Astrocyte (in vitro differentiated cells and primary cell): Measurements from ENCODE around the gene VAV2. TPM values are rescaled to one million over a fixed set of nuclear protein-coding genes. Genes with fewer than 3 reads are reported as not detected.

Experiments used
- DNase-seq: peaks from one replicate; pipeline ENCODE4 v3.0.0-alpha.2; 2010; ENCODE audit warnings: low read depth
- FAIRE-seq: peaks from 2 replicates; lab custom pipeline; 2011; peaks lifted over from hg19 to GRCh38; lab: Jason Lieb, UNC
- H2AFZ ChIP-seq: 2 replicates; pipeline ENCODE4 v1.6.0; 2012; ENCODE audit warnings: low read depth, low read length, inconsistent platforms
- H3K27ac ChIP-seq: 2 replicates; pipeline ENCODE4 v1.5.1; 2011; ENCODE audit warnings: low read depth, low read length, inconsistent platforms
- H3K27me3 ChIP-seq: 2 replicates; pipeline ENCODE4 v1.6.0; 2011; ENCODE audit warnings: low read length, inconsistent platforms; ENCODE audit not compliant: insufficient read depth
- H3K36me3 ChIP-seq: 2 replicates; pipeline ENCODE4 v1.5.1; 2011; ENCODE audit warnings: low read length, inconsistent platforms; ENCODE audit not compliant: insufficient read depth
- H3K4me1 ChIP-seq: 2 replicates; pipeline ENCODE4 v1.5.1; 2011; ENCODE audit warnings: low read length, inconsistent platforms; ENCODE audit not compliant: insufficient read depth
- H3K4me2 ChIP-seq: 2 replicates; pipeline ENCODE4 v1.6.0; 2012; ENCODE audit warnings: low read length, inconsistent platforms
- H3K4me3 ChIP-seq: 2 replicates; pipeline ENCODE4 v1.5.1; 2011; ENCODE audit warnings: low read depth, mild to moderate bottlenecking, low read length, inconsistent platforms; ENCODE audit not compliant: insufficient read depth
- H3K79me2 ChIP-seq: 2 replicates; pipeline ENCODE4 v1.6.0; 2012; ENCODE audit warnings: mild to moderate bottlenecking, low read length, inconsistent platforms; ENCODE audit not compliant: insufficient read depth
- H3K9ac ChIP-seq: 2 replicates; pipeline ENCODE4 v1.6.0; 2012; ENCODE audit warnings: mild to moderate bottlenecking, low read length, inconsistent platforms
- H3K9me3 ChIP-seq: 2 replicates; pipeline ENCODE4 v1.5.1; 2012; ENCODE audit warnings: low read depth, mild to moderate bottlenecking, low read length, inconsistent platforms; ENCODE audit not compliant: insufficient read depth
- H4K20me1 ChIP-seq: 2 replicates; pipeline ENCODE4 v1.6.0; 2012; ENCODE audit warnings: low read length, inconsistent platforms; ENCODE audit not compliant: insufficient read depth
- H3K27ac Mint-ChIP-seq: one replicate; pipeline ENCODE4 v1.8.0; 2021; ENCODE audit warnings: mild to moderate bottlenecking, mixed read lengths; ENCODE audit not compliant: unreplicated experiment
- H3K27me3 Mint-ChIP-seq: one replicate; pipeline ENCODE4 v1.8.0; 2021; ENCODE audit warnings: low read depth, mixed read lengths; ENCODE audit not compliant: unreplicated experiment
- H3K36me3 Mint-ChIP-seq: one replicate; pipeline ENCODE4 v1.8.0; 2021; ENCODE audit warnings: low read depth, mixed read lengths; ENCODE audit not compliant: unreplicated experiment
- H3K4me1 Mint-ChIP-seq: one replicate; pipeline ENCODE4 v1.8.0; 2021; ENCODE audit warnings: low read depth, mixed read lengths; ENCODE audit not compliant: unreplicated experiment
- H3K4me3 Mint-ChIP-seq: one replicate; pipeline ENCODE4 v1.8.0; 2021; ENCODE audit warnings: mild to moderate bottlenecking, moderate library complexity, mixed read lengths; ENCODE audit not compliant: unreplicated experiment
- H3K9me3 Mint-ChIP-seq: one replicate; pipeline ENCODE4 v1.8.0; 2021; ENCODE audit warnings: mild to moderate bottlenecking, mixed read lengths; ENCODE audit not compliant: unreplicated experiment
- EZH2 ChIP-seq: IDR thresholded peaks from 2 replicates; pipeline ENCODE4 v1.6.1; 2012; ENCODE audit warnings: mild to moderate bottlenecking, low read length, inconsistent platforms; ENCODE audit not compliant: insufficient read depth
- total RNA-seq: library from RNA; stranded (reverse); gene quantifications from 2 replicates; pipeline ENCODE4 v1.2.1, GENCODE V29; 2021
- TF ChIP-seq, protein P1 (sequence below): IDR thresholded peaks from 2 replicates; pipeline ENCODE4 v1.5.1; 2011; ENCODE audit warnings: low read depth, mild to moderate bottlenecking, inconsistent platforms, low read length, moderate library complexity; ENCODE audit not compliant: insufficient read depth

The VAV2 gene
- total RNA-seq, 1 donor from 2014 or later: 36.5 TPM

DNA sequence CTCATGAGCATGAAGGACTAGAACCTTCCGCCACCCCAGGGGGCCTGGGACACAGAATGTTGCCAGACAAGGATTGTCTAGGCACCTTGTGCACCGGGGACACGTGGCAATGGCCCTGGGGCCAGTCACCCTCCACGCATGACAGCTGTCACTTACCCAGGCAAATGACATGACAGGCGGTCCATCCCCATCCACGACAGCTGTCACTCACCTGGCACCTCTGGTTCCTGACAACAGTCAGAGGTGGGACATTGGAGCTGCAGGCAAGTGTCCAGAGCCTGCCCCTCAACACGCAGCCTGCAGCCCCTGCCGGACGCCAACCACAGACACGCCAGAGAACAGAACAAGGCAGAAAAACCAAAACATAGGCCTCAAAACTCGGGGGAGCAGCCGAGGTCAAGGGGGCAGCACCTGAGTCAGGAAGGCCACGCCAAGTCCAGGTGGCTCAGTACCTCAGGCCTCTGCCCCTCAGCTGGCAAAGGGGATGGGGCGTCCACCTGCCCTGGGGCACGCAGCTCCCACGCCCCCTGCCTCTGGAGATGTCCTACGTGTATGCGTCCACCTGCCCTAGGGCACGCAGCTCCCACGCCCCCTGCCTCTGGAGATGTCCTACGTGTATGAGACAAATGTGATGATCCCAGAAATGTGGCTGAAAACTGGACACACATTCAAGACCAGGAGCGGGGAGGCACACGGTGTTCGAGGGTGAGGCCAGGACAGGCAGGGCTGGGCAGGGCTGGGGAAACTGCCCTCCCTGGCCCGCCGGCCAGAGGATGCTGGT is 14.5 kb downstream of the VAV2 start:
- no peak overlapping the region for H3K27ac ChIP-seq
- TF ChIP-seq EZH2: no peak
- TF ChIP-seq, protein P1, sequence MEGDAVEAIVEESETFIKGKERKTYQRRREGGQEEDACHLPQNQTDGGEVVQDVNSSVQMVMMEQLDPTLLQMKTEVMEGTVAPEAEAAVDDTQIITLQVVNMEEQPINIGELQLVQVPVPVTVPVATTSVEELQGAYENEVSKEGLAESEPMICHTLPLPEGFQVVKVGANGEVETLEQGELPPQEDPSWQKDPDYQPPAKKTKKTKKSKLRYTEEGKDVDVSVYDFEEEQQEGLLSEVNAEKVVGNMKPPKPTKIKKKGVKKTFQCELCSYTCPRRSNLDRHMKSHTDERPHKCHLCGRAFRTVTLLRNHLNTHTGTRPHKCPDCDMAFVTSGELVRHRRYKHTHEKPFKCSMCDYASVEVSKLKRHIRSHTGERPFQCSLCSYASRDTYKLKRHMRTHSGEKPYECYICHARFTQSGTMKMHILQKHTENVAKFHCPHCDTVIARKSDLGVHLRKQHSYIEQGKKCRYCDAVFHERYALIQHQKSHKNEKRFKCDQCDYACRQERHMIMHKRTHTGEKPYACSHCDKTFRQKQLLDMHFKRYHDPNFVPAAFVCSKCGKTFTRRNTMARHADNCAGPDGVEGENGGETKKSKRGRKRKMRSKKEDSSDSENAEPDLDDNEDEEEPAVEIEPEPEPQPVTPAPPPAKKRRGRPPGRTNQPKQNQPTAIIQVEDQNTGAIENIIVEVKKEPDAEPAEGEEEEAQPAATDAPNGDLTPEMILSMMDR: no peak
- Mint-ChIP-seq H3K27me3 (no peaks in the 10 kb centered on the region), H3K27ac (no peak overlapping the region), H3K36me3 (peaks cover 12% of the 10 kb centered on the region), H3K4me3 (no peak overlapping the region), H3K9me3 (no peaks in the 10 kb centered on the region), H3K4me1 (peaks cover 14% of the 10 kb centered on the region)
- H3K4me1 ChIP-seq: peaks cover 15% of the 10 kb centered on the region
- no peaks in the 10 kb centered on the region for H3K9me3 ChIP-seq
- peaks cover 99% of the 10 kb centered on the region for H3K79me2 ChIP-seq
- no peak overlapping the region for H3K9ac ChIP-seq
- no peak overlapping the region for H3K4me2 ChIP-seq
- H3K4me3 ChIP-seq: no peak overlapping the region
- H3K27me3 ChIP-seq: no peaks in the 10 kb centered on the region
- no peak for DNase-seq
- H2AFZ ChIP-seq: no peak overlapping the region
- no peaks in the 10 kb centered on the region for H3K36me3 ChIP-seq
- FAIRE-seq: no peak
- H4K20me1 ChIP-seq: peaks cover 100% of the 10 kb centered on the region

DNA sequence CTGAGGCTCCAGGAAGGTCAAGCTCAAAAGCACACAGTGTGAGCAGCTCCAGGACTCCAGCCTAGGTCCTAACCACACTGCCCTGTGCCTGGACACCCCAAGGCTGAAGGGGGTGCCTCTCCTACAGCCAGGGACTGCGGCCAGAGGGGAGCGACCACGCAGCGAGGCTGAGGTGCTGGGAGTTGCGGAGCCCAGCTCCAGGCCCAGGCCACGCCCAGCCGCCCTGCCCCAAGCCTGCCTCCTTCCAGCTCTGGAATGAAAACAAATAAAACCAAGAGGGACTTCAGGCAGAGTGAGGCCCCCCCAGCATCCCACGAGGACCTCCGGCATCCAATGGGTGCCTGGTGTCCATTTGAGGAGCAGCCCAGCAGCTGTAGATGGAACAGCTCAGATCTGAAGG is 15.2 kb downstream of the VAV2 start:
- H3K9ac ChIP-seq: no peak overlapping the region
- no peaks in the 10 kb centered on the region for H3K27me3 ChIP-seq
- no peaks in the 10 kb centered on the region for H3K9me3 ChIP-seq
- peaks cover 99% of the 10 kb centered on the region for H3K79me2 ChIP-seq
- no peaks in the 10 kb centered on the region for H3K36me3 ChIP-seq
- Mint-ChIP-seq H3K9me3 (no peaks in the 10 kb centered on the region), H3K27me3 (no peaks in the 10 kb centered on the region), H3K4me1 (peaks cover 16% of the 10 kb centered on the region), H3K27ac (no peak overlapping the region), H3K4me3 (no peak overlapping the region), H3K36me3 (peaks cover 12% of the 10 kb centered on the region)
- FAIRE-seq (no peak), DNase-seq (no peak)
- H3K27ac ChIP-seq: no peak overlapping the region
- peaks cover 18% of the 10 kb centered on the region for H3K4me1 ChIP-seq
- no peak for TF ChIP-seq EZH2
- TF ChIP-seq, protein P1: no peak
- no peak overlapping the region for H3K4me2 ChIP-seq
- no peak overlapping the region for H3K4me3 ChIP-seq
- no peak overlapping the region for H2AFZ ChIP-seq
- peaks cover 100% of the 10 kb centered on the region for H4K20me1 ChIP-seq
